ENCODE results near the gene MTARC2. TPM values are rescaled to one million over a fixed set of nuclear protein-coding genes. Genes with fewer than 3 reads are reported as not detected.

MTARC2 gene
- polyA plus RNA-seq, 2 of the 4 experiments (the other 2 are of a cell fraction), result 13.5 to 18.4 TPM

DNA sequence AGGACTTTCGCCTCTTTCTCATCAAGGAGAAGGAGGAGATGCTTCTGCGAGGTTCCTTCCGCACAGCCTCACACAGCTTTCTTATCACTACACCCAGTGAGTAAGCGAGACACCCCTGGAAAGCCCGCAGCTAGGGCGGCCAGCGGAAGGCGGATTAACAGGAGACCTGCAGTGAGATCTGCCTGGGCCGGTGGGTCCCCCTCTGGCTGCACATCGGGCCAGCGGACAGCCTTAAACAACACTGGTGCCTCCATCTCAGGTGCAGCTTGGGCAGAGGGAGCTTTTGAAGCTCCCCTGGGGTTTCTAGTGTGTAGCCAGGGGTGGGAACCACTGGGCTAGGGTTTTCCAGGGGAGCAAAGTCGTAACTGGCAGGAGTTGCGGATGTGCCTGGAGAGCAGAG is 21.1 kb downstream of the MTARC2 start:
- FAIRE-seq (no peak), DNase-seq (ENCODE audit: low read depth in 1 of 2, low spot score in 1 of 2) (no peak), ATAC-seq (no peak)
- Histone ChIP-seq H3K4me1 (no peaks in the 10 kb centered on the region), H3K4me2 (no peak overlapping the region), H3K4me3 (no peak overlapping the region), H3K9me3 (no peaks in the 10 kb centered on the region), H3K27ac (no peak overlapping the region)
- CTCF ChIA-PET, result interaction anchor here (0.6 kb wide), 1 partner anchor 177 kb away, joined by 3 read pairs; no protein-coding TSS in a partner anchor
- 95% methylated on average over 13 of the region's 13 CpGs for WGBS (ENCODE audit: missing lambda C conversion rate)
- no peak for TF ChIP-seq GATA3 (IDR thresholded peaks at IDR 0.05; ENCODE audit: borderline replicate concordance)
- no peak for TF ChIP-seq FOSB (CRISPR knock-in tag; IDR thresholded peaks at IDR 0.05)
- TF ChIP-seq MYC (IDR thresholded peaks at IDR 0.05; ENCODE audit: borderline replicate concordance, low read length), result no peak
- no peak for TF ChIP-seq JUNB (IDR thresholded peaks at IDR 0.05)
- no peak for TF ChIP-seq EHMT2 (IDR thresholded peaks at IDR 0.05; ENCODE audit: low read depth)
- no peak for TF ChIP-seq MAZ (IDR thresholded peaks at IDR 0.05; ENCODE audit: borderline replicate concordance, low read depth, low read length)
- TF ChIP-seq HOXB13 (CRISPR knock-in tag; IDR thresholded peaks at IDR 0.05; ENCODE audit: low read depth), result no peak
- no peak for TF ChIP-seq RFX5 (IDR thresholded peaks at IDR 0.05)
- TF ChIP-seq, protein P1, sequence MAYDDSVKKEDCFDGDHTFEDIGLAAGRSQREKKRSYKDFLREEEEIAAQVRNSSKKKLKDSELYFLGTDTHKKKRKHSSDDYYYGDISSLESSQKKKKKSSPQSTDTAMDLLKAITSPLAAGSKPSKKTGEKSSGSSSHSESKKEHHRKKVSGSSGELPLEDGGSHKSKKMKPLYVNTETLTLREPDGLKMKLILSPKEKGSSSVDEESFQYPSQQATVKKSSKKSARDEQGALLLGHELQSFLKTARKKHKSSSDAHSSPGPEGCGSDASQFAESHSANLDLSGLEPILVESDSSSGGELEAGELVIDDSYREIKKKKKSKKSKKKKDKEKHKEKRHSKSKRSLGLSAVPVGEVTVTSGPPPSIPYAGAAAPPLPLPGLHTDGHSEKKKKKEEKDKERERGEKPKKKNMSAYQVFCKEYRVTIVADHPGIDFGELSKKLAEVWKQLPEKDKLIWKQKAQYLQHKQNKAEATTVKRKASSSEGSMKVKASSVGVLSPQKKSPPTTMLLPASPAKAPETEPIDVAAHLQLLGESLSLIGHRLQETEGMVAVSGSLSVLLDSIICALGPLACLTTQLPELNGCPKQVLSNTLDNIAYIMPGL (CRISPR knock-in tag; IDR thresholded peaks at IDR 0.05; ENCODE audit: borderline replicate concordance), result no peak
- no peak for TF ChIP-seq HOXB5 (CRISPR knock-in tag; IDR thresholded peaks at IDR 0.05)
- TF ChIP-seq EP300 (IDR thresholded peaks at IDR 0.05), result no peak
- TF ChIP-seq BHLHE40 (IDR thresholded peaks at IDR 0.05; ENCODE audit: low read depth, low read length), result no peak
- no peak for TF ChIP-seq ESRRA (IDR thresholded peaks at IDR 0.05; ENCODE audit: borderline replicate concordance, low read length)
- POLR2A ChIA-PET, result no interaction called here

DNA sequence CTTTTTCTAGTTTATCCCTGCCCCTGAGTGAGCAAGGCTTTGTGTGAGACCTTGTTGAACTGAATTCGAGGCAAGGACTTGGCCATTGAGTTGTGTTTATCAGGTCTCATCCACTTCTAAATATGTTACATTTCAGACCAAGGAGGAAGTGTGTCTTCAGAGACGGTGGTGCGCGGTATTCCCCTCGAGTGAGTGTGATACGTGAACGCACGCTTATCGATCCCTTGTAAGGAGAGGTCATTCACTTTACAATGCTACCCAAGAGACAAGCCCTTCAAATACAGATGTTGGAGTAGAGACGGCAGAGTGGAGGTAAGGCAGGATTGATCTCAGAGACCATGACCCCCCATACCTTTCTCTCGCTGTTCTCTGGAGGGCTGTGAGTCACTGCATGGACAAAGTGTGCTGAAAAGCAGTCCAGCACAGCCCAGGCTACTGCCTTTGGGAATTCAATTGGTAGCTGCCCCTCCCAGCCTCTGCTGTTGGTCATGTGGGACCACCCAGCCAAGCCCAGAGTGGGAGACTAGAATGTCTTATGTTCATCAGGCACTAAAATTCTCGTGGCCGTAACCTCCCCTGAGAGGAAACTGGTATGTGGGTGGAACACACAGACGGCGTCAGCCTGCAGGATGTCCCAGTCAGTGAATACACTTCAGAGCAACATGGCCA is 22.3 kb downstream of the MTARC2 start:
- H3K4me1 ChIP-seq, result no peaks in the 10 kb centered on the region
- H3K4me3 ChIP-seq, result no peak overlapping the region
- no peak for ATAC-seq
- DNase-seq (ENCODE audit: low read depth in 1 of 2, low spot score in 1 of 2), result no peak
- TF ChIP-seq CHD2 (IDR thresholded peaks at IDR 0.05; ENCODE audit: low read length, partially characterized antibody) (no peak), NFE2L2 (conservative IDR thresholded peaks at IDR 0.05; ENCODE audit: low read length) (no peak), BHLHE40 (IDR thresholded peaks at IDR 0.05; ENCODE audit: low read depth, low read length) (no peak), ZNF302 (CRISPR knock-in tag; IDR thresholded peaks at IDR 0.05) (no peak), ESRRA (IDR thresholded peaks at IDR 0.05; ENCODE audit: borderline replicate concordance, low read length) (no peak), NPAS2 (CRISPR knock-in tag; IDR thresholded peaks at IDR 0.05; ENCODE audit: borderline replicate concordance) (no peak), PHF8 (IDR thresholded peaks at IDR 0.05; ENCODE audit: borderline replicate concordance, low read depth) (no peak), CBX8 (IDR thresholded peaks at IDR 0.05) (no peak), CBX2 (IDR thresholded peaks at IDR 0.05; ENCODE audit: borderline replicate concordance, low read depth) (no peak), RCOR1 (IDR thresholded peaks at IDR 0.05; ENCODE audit: low read depth, low read length) (no peak), KDM5A (IDR thresholded peaks at IDR 0.05) (no peak)
- TF ChIP-seq, protein P2, sequence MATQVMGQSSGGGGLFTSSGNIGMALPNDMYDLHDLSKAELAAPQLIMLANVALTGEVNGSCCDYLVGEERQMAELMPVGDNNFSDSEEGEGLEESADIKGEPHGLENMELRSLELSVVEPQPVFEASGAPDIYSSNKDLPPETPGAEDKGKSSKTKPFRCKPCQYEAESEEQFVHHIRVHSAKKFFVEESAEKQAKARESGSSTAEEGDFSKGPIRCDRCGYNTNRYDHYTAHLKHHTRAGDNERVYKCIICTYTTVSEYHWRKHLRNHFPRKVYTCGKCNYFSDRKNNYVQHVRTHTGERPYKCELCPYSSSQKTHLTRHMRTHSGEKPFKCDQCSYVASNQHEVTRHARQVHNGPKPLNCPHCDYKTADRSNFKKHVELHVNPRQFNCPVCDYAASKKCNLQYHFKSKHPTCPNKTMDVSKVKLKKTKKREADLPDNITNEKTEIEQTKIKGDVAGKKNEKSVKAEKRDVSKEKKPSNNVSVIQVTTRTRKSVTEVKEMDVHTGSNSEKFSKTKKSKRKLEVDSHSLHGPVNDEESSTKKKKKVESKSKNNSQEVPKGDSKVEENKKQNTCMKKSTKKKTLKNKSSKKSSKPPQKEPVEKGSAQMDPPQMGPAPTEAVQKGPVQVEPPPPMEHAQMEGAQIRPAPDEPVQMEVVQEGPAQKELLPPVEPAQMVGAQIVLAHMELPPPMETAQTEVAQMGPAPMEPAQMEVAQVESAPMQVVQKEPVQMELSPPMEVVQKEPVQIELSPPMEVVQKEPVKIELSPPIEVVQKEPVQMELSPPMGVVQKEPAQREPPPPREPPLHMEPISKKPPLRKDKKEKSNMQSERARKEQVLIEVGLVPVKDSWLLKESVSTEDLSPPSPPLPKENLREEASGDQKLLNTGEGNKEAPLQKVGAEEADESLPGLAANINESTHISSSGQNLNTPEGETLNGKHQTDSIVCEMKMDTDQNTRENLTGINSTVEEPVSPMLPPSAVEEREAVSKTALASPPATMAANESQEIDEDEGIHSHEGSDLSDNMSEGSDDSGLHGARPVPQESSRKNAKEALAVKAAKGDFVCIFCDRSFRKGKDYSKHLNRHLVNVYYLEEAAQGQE (IDR thresholded peaks at IDR 0.05), result no peak
- no peak overlapping the region for H3K4me2 ChIP-seq
- WGBS (ENCODE audit: missing lambda C conversion rate), result 94% methylated on average over 15 of the region's 15 CpGs
- FAIRE-seq, result no peak
- POLR2A ChIA-PET, result no interaction called here
- CTCF ChIA-PET, result interaction anchor here (0.6 to 1.1 kb wide), 5 partner anchors 9 to 914 kb away, joined by 3 to 4 read pairs (median 3); no protein-coding TSS in a partner anchor
- no peaks in the 10 kb centered on the region for H3K9me3 ChIP-seq
- no peak overlapping the region for H3K27ac ChIP-seq
